Measurements from ENCODE around the gene PTPRE.

- no peak for TF ChIP-seq CTCF (IDR thresholded peaks at IDR 0.05; ENCODE audit: low read depth, low read length, poor library complexity, severe bottlenecking)
- TF ChIP-seq EZH2phosphoT487 (IDR thresholded peaks at IDR 0.05; ENCODE audit: borderline replicate concordance, low read length), result no peak
These were observed 46.0 kb downstream of the PTPRE start for GRCh38 chr10:127952918-127953317.
